ENCODE data around the gene EXOC1.

- no peak for TF ChIP-seq CTCF (IDR thresholded peaks at IDR 0.05)
- no peak for TF ChIP-seq POLR2AphosphoS5 (IDR thresholded peaks at IDR 0.05)
- TF ChIP-seq POLR2A (IDR thresholded peaks at IDR 0.05), result no peak
Observed at GRCh38 chr4:55874831-55875230, 21.4 kb downstream of the EXOC1 start.

Measured in transverse colon (tissue), 4 donors.